Smooth muscle cell of the umbilical artery (primary cell): Measurements from ENCODE around the gene SSRP1. TPM values are rescaled to one million over a fixed set of nuclear protein-coding genes. Genes with fewer than 3 reads are reported as not detected.

Experiments
- total RNA-seq: library from RNA; depleted of rRNA; stranded (reverse); fragments of >200 nt; gene quantifications from 2 replicates; pipeline ENCODE4 v1.2.3, GENCODE V29; 2014

The SSRP1 gene
- total RNA-seq = 46.3 and 85.6 TPM in 2 replicates

GRCh38 chr11:57335343-57336110 lies at the start of gene SSRP1:
Gene SSRP1 (minus strand): TSS chr11:57335892. CDS start chr11:57335121, 771 bp downstream.

GRCh38 chr11:57380975-57381374 lies 45.3 kb upstream of the SSRP1 start, which contains the start of gene PRG3:
Gene PRG3 (minus strand): TSS chr11:57381150. CDS start chr11:57380708, 442 bp downstream.

GRCh38 chr11:57338142-57338541 lies 2.5 kb upstream of the SSRP1 start, which contains the start of gene P2RX3:
Gene P2RX3 (plus strand): TSS chr11:57338352. CDS start chr11:57338551, 199 bp downstream.

GRCh38 chr11:57324886-57325734 lies 10.6 kb downstream of the SSRP1 start, which contains the start of gene TNKS1BP1:
Gene TNKS1BP1 (minus strand): TSS chr11:57324952. CDS start chr11:57321885, 3,067 bp downstream.

Other genes with a start within 250 kb of the SSRP1 start
- gene LRRC55, start 153.9 kb downstream of the SSRP1 start, total RNA-seq = not detected in 2 replicates
- not detected in 2 replicates for gene APLNR, start 98.6 kb downstream of the SSRP1 start, total RNA-seq
- gene TNKS1BP1, start 10.9 kb downstream of the SSRP1 start, total RNA-seq = 63.8 and 76.7 TPM in 2 replicates
- not detected in 2 replicates for gene P2RX3, start 2.5 kb upstream of the SSRP1 start, total RNA-seq
- not detected in 2 replicates for gene PRG3, start 45.3 kb upstream of the SSRP1 start, total RNA-seq
- 0.09 and 0.89 TPM in 2 replicates for gene PRG2, start 54.8 kb upstream of the SSRP1 start, total RNA-seq
- gene SLC43A3, start 91.2 kb upstream of the SSRP1 start, total RNA-seq = 38.6 and 49.6 TPM in 2 replicates
- gene RTN4RL2, start 124.6 kb upstream of the SSRP1 start, total RNA-seq = 0.05 TPM in 1 of 2 replicates, not detected in the other
- 12.5 and 17.8 TPM in 2 replicates for gene SLC43A1, start 179.8 kb upstream of the SSRP1 start, total RNA-seq
- 14.1 and 22.6 TPM in 2 replicates for gene TIMM10, start 194.9 kb upstream of the SSRP1 start, total RNA-seq
- not detected in 2 replicates for gene SMTNL1, start 201.7 kb upstream of the SSRP1 start, total RNA-seq
- gene UBE2L6, start 231.8 kb upstream of the SSRP1 start, total RNA-seq = 31.2 and 33.7 TPM in 2 replicates